NCI-H748 treated with DMSO at 0.1 percent for 48 hours (cell line): ENCODE data around the gene TTC28.
"Not testable (repeated sequence)": the region's sequence is repeated elsewhere in the genome, so short reads cannot be mapped to it uniquely, and the experiment has no call there.

ENCODE experiments used
- DNase-seq: peaks from one replicate; lab custom pipeline; 2025; lab: John Stamatoyannopoulos, UW

Gene TTC28

DNA sequence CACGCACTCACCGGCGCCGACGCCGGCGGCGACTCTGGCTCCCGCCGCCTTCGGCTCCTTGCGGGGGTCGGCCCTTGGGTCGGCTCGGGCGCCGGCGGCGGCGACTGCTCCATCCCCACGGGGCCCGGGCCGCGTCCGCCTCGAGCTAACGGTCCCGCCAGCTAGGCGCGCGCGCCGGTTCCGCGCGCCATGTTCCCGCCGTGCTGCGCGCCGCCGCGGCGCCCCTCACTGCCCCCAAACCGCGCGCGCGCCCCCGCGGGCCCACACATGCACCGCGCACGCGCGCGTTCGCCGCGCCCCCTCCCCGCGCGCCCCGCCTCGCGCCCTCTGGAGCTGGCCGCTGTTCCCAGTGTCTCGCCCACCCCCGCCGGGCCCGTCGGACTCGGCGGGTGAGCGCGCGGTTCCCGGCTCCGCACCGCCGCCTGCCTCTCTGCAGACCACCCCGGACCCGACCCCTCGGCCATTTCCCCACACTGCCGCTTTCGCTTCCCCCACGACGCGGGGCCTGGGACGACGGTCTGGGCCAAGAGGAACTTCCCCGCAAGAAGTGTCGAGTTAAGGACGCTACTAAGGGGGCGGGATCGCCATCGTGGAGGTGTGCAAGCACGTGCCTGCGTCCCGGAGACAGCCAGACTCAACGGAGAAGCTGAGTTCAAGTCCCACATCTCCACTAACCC lies at the start of gene TTC28:
TSS of gene TTC28 (minus strand) at position 230 of the 677 bp plus-strand sequence. CDS start at position 113, 117 bp downstream.
- peak; percentile 4 for DNase-seq

DNA sequence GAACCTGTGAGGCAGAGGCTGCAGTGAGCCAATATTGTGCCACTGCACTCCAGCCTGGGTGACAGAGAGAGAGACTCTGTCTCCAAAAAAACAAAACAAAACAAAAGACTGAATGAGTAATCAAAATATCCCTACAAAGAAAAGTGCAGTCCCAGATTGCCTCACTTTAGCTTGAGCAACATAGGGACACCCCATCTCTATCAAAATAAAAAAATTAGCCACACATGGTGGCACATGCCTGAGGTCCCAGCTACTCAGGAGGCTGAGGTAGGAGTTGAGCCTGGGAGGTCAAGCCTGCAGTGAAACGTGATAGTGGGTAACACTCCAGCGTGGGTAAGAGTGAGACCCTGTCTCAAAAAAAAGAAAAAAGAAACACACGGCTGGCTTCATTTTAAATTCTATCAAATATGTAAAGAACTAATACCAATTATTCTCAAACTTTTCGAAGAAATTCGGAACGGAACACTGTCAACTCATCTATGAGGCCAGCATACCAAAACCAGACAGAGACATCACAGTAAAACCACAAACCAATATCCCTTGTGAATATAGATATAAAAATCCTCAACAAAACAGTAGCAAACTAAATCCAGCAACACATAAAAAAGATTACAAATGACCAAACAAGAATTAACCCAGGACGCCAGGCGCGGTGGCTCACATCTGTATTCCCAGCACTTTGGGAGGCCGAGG lies 49.1 kb upstream of the TTC28 start:
- no peak for DNase-seq

DNA sequence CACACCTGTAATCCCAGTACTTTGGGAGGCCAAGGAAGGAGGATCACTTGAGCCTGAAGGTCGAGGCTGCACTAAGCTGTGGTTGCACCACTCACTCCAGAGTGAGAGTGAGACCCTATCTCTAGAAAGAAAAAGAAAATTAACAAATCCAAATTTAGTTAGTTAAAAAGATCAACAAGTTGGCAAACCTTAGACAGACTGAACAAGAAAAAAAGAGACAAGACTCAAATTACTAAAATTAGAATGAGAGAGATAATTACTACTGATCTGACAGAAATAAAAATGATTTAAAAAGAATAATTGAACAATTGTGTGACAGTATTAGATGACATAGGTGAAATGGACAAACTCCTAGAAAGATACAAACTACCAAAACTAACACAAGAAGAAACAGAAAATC lies 48.4 kb upstream of the TTC28 start:
- no peak for DNase-seq

DNA sequence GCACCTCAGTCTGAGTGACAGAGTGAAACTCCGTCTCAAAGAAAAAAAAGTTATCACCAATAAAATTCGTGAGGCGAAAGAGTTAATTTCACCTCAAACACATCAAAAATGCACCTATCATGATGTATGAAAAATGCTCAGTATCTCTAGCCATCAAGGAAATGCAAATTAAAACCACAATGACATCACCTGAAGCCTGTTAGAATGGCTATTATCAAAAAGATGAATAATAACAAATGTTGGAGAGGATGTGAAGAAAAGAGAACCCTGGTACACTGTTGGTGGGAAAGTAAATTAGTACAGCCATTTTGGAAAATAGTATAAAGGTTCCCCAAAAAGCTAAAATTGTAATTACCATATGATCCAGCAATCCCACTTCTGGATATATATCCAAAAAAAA lies 38.4 kb upstream of the TTC28 start:
- no peak for DNase-seq

DNA sequence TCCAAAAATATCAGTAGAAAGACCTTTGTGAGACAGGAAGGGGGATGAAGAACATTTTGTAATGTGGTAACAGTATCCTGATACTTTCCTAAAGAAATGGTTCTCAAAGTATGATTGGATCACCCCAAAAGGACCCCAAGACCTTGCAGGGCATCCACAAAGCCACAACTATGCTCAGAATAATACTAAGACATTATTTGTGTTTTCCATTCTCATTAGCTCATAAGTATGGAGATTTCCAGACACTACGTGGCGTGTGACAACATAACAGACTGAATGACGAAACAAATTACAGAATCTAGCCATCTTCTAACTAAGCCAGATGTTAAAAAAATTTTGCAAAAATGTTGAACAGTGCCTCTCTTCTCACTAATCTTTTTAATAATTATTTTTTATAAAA lies 37.0 kb upstream of the TTC28 start:
- no peak for DNase-seq

DNA sequence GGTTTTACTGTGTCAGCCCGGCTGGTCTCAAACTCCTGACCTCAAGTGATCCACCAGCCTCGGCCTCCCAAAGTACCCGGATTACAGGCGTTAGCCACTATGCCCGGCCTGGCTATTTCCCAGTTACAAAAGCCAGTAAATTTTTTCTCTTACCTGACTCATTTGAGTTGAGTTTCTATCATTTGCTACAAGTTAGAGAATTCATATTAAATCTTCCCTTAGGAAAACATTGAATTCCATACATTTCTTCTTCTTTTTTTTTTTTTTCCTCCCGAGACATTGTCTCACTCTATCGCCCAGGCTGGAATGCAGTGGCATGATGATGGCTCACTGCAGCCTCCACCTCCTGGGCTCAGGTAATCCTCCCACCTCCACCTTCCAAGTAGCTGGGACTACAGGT lies 36.0 kb upstream of the TTC28 start:
- no peak for DNase-seq

DNA sequence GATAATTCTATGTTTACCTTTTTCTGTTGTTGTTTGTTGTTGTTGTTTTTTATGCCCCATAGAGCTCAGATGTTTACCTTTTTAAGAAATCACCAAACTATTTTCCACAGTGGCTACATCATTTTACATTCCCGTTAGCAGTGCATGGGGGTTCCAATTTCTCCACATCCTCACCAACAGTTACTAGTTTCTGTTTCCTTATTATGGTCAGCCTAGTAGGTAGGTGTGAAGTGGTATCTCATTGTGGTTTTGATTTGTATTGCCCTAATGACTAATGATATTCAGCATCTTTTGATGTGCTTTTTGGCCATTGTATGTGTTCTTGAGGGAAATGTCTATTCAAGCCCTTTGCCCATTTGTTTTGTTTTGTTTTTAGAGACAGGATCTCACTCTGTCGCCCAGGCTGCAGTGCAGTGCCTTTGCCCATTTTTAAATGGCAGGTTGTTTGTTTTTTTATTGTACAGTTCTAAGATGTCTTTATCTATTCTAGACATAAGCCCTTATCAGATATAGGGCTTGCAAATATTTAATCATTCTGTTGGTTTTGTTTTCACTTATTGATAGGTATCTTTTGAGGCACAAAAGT lies 34.5 kb upstream of the TTC28 start:
- no peak for DNase-seq

DNA sequence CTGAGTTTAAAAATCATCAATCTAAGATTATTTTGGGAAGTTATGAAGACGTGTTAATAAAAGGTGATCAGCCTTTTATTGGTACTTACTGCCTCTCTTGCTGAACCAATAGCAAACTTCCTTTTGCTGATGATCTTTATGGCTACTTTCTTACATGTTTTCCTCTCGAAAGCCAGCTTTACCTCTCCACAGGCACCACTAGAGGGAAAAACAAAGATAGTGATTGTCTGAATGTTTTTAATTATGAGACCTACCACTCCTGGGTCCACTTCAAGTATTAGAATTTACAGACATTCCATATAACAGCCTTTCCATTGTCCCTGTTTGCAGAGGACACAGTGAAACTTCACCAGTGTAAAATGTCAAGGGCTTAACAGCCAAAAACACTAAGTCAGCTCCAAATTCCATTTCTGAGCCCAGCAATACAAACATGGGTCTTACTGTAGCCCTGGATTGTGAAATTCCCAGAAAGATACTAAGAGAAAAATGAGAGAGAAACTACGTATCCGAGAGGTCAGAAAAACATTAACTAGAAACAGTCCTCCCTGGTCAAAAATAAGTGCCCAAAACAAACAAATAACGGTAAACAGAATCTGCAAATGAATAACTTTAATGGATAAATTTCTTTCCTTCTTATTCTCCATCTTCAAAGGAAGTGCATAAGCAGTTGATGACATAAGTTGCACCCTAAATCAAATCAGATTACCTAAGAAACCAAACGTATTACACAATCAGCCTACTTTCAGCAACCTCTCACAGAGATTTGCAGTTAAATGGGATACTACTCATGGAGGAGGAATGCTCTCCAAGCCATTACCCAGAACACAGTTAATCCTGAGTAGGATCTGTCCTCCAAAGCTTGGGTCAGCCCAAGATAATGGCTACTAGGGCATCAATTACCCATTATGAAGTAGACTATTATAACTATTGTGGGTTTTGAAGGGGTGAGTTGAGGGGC lies 32.5 kb upstream of the TTC28 start:
- DNase-seq = no peak

DNA sequence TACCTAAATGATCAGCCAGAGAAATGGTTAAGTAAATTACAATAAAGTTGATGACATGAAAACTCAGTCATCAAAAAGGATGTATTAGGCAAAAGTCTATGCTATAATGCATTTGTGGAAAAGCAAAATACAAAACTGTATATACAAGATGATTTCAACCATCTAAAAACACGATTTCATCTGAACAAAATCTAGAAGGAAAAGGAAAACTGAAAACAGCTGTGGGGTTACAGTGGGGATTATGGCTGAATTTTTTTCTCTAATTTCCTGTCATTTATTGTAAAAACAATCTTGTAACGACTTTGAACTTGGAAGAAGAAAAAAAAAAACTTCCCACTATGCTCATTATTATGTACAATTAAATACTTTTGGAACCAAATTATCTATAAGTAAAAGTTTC lies 31.7 kb upstream of the TTC28 start:
- DNase-seq = no peak

DNA sequence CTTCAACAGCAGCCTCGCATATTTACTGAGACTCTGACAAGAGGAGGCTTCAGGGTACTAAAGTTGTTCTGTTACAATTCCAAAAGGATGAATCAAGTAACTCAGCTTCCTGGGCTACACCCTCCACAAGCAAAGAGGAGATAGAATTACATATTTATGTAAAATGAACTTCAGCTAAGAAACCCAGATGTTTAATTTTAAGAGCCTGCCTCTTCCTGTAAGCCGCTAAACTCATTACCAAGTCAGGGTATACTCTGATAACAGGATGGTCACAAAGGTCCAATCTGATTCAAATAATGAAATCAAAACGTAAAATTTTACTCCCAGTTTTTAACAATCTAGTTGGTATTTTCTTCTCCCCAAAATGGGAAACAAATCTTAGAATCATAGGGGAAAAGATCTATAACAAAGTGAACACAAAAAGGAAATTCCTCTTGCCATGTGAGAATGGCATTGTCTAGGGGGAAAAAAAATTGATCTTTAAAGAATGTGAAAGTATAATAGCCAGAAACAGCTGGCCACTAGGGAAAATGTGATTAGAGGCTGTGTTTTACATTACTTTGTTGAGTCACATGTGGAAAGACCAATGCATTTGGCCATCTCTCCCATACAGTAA lies 31.0 kb upstream of the TTC28 start:
- no peak for DNase-seq

DNA sequence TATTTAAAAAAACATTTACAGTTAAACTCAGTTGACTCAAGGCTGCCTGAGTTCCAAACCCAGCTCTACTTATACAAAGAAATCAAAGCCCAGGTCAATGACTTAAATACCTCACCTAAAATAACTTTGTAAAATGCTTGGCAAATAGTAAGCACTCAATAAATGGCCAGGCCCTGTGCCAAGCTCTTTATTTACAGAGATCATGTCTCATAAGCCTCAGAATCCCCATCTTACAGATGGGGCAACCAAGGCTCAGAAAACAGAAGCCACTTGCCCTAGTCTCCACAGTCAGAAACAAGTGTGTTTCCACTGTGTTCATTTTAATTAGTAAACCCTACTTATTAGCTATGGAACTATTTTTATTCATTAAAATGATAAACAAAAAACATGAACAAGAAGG lies 30.5 kb upstream of the TTC28 start:
- DNase-seq = no peak

DNA sequence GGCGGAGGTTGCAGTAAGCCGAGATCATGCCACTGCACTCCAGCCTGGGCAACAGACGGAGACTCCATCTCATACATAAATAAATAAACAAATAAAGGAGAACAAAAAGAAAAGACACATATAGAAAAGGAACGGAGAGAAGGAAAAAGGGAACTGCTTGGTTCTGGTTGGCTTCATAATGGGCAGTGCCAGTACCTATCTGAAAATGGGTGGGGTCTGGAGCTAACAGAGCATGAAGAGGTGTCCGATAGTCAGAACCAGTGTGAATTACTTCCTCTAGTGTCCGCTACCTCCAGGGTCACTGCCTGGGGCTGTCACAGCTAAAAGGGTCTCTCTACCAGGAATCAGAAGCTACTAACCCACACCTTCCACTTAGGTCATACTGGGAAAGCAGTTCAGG lies 27.2 kb upstream of the TTC28 start:
- DNase-seq = no peak

DNA sequence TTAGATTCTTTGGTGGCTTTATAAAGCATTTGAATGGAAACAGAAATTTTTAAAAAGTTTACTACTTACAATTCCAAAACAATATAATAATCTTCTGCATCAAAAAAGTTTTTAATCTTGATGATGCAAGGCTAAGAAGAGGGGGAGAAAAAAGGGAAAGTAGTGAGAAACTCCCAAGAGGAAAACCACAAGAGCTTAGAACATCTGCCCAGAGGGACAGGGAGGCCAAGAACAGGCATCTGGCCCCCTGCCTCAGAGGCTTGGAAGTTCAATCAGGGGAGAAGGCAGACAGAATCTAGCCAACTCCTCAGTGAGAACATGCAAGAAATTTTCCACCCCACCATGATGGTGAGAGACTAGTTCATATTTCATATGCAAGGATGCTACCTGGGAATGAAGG lies 23.8 kb upstream of the TTC28 start:
- no peak for DNase-seq

DNA sequence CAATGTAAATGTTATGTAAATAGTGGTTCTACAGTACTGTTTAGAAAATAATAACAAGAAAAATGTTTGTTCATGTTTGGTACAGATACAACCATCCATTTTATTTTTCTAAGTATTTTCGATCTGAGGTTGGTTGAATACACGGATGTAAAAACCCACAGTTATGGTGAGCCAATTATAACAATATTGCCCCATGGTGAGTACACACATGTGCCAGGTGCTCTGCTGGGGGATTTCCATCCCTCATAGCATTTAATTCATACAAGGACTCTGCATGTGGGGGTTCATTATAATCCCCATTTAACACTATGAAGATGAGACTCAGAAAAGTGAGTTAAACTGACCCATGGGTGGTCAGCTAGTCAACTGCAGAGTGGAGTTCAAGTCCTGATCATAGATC lies 23.3 kb upstream of the TTC28 start:
- DNase-seq = no peak

DNA sequence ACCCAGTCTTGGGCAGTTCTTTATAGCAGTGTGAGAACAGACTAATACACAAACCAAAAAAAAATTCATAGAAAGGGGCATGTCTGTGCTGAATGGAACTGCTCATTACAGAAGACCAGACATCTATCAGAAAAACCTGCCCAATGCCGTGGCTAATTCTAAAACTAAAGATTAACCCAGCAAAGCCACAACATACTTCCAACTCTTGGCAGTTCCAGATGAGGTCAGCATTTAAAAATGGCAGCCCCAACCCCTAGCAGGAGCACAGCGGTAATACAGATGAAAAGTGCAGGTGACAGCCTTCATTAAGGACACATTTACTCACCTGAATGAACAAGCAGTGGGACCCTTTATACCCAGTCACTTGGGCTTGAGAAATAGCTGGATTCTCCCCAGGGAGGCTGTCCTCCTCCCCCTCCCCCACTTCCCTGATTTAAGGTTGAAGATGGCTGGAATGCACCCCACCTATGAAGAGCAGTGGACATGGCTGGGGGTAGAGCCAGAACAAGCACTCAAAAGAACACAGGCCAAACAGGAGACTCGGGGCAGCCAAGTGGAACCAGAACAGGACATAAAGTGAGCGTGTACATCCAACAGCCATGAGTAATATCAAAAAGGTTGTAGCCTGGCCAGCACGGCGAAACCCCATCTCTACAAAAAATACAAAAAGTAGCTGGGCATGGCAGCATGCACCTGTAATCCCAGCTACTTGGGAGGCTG lies 13.6 kb upstream of the TTC28 start:
- DNase-seq = not testable (repeated sequence)

DNA sequence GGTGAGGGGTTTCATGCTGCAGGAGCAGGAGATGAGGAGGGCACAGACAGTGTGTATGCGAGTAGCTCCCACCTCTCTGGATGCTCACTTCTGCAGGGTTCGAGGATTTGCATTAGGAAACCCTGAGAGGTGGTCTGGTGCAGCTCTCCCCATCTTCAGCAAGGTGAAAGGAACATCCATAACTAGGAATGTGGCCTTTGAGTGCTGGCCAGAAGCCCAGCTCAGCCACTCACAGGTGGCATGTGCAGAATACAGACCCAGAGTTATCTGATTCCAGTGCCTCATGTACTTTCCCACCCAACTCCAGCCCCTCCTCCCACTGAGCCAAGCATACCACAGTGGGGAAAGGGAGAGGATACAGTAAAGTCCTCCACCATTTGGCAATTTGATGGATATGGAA lies 10.2 kb upstream of the TTC28 start:
- not testable (repeated sequence) for DNase-seq

DNA sequence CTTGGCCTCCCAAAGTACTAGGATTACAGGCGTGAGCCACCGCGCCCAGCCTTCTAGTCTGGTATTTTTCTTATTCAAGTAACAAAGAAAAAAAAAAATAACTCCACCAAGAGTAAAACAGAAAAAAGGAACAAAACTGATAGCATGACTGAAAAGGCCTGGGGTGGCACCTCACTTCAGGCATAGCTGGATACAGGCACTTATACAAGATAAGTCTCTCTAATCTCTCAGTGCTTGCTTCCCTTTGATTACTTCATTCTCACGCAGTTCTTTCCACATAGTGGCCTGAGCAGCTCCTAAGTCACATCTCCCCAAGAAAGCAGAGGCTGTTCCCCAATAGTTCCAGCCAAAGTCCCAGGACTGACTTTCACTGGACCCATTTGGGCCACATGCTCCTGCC lies 3.3 kb upstream of the TTC28 start:
- DNase-seq = not testable (repeated sequence)

DNA sequence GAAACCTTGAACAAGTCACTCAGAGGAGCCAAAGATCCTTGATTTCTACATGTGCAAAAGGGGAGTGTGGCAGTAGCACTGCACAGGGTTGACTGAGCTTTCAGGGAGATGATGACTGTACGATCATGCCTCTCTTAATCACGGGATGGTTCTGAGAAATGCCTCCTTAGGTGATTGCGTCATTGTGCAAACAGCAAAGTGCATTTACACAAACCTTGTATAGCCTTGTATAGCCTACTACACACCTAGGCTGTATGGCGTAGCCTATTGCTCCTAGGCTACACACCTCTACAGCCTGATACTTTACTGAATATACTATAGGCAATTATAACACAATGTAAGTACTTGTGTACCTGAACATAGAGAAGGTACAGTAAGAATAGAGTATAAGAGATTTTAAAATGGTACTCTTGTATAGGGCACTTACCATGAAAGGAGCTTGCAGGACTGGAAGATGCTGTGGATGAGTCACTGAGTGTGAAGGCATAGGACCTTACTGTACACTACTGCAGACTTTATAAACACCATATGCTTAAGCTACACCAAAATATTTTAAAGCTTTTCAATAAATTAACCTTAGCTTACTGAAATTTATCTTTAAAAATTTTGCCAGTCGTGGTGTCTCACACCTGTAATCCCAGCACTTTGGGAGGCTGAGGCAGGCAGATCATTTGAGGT lies 1.3 kb upstream of the TTC28 start:
- not testable (repeated sequence) for DNase-seq

DNA sequence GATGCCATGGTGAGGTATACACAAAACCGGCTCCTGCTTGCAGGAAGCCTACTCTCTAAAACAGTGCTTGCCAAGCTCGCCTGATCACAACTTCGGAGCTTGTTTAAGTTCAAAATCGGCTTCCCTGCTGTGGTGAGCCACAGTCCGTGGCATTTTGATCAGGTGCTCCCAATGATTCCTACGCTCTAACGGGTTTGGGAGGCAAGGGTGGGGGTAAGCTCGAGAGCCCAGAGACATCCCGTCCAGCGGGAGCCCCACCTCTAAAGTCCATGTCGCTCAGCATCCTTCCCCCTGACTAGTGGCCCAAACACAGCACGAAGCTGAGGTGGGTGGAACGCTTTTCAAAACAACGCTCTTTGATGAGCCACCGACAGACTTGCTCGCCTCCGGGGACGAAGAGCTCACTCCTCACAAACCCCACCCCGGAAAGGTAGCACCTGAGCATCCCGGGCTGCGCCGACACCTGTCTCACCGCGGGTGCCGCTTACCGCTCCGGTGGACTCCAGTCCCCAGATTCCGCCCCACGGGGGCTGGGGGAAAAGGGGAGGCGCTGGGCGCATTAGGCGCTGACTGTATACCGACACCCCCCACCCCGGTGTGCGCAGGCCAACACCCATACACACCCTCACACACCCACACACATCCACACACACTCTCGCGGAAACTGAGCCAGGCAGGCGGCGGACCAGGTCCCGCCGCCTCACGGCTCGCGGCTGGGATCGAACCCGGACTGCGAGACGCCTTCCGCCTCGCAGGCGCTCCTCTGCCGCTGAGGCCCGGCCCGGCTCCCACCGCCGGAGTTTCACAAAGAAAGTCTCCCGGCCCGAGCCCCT lies 646 bp downstream of the TTC28 start:
- DNase-seq = not testable (repeated sequence)

DNA sequence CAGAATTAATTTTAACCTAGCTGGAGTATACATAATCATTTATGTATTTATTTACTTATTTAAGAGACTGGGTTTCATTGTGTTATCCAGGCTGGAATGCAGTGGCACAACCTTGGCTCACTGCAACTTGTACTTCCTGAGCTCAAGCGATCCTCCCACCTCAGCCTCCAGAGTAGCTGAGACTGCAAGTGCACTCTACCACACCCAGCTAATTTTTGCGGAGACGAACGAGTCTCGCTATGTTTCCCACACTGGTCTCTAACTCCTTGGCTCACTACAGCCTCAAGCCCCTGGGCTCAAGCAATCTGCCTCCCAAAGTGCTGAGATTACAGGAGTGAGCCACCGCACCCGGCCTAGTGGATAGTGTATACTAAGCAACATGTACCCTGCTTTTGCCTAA lies 1.5 kb downstream of the TTC28 start:
- DNase-seq = not testable (repeated sequence)
